ENCODE measurements around the gene NFATC3.
A peak's percentile ranks its signal among the peaks of the same experiment; 100 is the strongest.

The NFATC3 gene

GRCh38 chr16:68072038-68072695 lies 13.0 kb upstream of the NFATC3 start:
- TF ChIP-seq CTCF (IDR thresholded peaks at IDR 0.05; ENCODE audit: insufficient read depth, low read depth, low read length, missing control alignments), result no peak
- H3K4me3 ChIP-seq (ENCODE audit: low read length), result no peak overlapping the region
- peak; percentile 98 for DNase-seq (ENCODE audit: low read depth)

DNA sequence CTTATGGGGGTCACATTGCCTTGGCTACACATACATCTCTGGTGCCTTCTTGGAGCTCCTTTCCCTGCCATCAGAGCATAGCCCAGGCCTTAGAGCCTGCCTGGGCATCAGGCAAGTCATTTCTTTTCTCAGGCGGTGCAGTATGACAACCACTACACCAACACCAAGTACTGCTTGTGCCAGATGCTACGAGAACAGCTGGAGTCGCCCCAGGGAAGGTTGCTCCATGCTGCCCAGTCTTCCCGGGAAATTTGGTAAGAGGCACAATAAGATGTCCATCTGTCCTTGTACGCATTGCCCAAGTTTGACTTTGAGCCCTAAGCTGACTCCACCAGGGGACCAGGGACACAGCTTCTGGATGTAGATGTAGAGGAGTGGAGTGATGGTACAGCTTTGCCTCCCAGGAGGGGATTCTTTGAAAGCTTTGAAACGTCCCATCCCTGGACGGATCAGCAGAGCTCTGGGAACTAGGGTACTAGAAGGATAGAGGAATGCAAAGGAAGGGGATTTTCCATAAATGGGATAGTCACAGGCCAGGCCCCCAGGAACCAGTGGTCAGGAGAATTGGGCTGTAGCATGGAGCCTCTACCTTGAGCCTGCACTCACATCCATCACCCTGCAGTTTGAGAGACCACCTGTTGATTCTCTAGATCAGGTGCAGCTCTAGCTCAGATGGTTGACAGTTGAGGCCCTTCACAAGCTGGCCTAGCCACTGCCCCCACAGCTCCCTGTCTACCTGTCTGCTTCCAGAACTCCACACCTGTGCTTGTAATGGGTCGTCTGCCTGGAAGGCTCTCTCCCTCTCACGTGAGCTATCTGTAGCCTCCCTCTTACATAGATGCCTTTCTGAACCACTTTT lies 11.0 kb upstream of the NFATC3 start:
- no peak for DNase-seq (ENCODE audit: low read depth)
- TF ChIP-seq CTCF (IDR thresholded peaks at IDR 0.05; ENCODE audit: insufficient read depth, low read depth, low read length, missing control alignments), result no peak
- H3K4me3 ChIP-seq (ENCODE audit: low read length), result no peak overlapping the region

GRCh38 chr16:68074850-68075555 lies 10.2 kb upstream of the NFATC3 start:
- TF ChIP-seq CTCF (IDR thresholded peaks at IDR 0.05; ENCODE audit: insufficient read depth, low read depth, low read length, missing control alignments), result no peak
- no peak overlapping the region for H3K4me3 ChIP-seq (ENCODE audit: low read length)
- no peak for DNase-seq (ENCODE audit: low read depth)

GRCh38 chr16:68075980-68076379 lies 9.2 kb upstream of the NFATC3 start:
- no peak overlapping the region for H3K4me3 ChIP-seq (ENCODE audit: low read length)
- TF ChIP-seq CTCF (IDR thresholded peaks at IDR 0.05; ENCODE audit: insufficient read depth, low read depth, low read length, missing control alignments), result no peak
- no peak for DNase-seq (ENCODE audit: low read depth)

GRCh38 chr16:68076560-68076959 lies 8.6 kb upstream of the NFATC3 start:
- no peak for DNase-seq (ENCODE audit: low read depth)
- no peak for TF ChIP-seq CTCF (IDR thresholded peaks at IDR 0.05; ENCODE audit: insufficient read depth, low read depth, low read length, missing control alignments)

GRCh38 chr16:68077866-68078700 lies 7.1 kb upstream of the NFATC3 start:
- no peak overlapping the region for H3K4me3 ChIP-seq (ENCODE audit: low read length)
- no peak for DNase-seq (ENCODE audit: low read depth)
- TF ChIP-seq CTCF (IDR thresholded peaks at IDR 0.05; ENCODE audit: insufficient read depth, low read depth, low read length, missing control alignments), result no peak

More at GRCh38 chr16:68076560-68076959, 8.6 kb upstream of the NFATC3 start:
- H3K4me3 ChIP-seq (ENCODE audit: low read length), result no peak overlapping the region

Data from epithelial cell of esophagus (primary cell).